Common myeloid progenitor, CD34-positive (primary cell): ENCODE measurements around the gene ACOX2.

ENCODE experiments used
- CTCF ChIA-PET: fragments of 350-600 bp; sonication (Branson Sonifier 250); formaldehyde crosslinking; loops from one replicate; lab custom pipeline; 2021; ENCODE audit warnings: antibody characterized with exemption; lab: Charles Lee
- POLR2A ChIA-PET: fragments of 350-600 bp; sonication (Branson Sonifier 250); formaldehyde crosslinking; loops from one replicate; lab custom pipeline; 2021; ENCODE audit warnings: antibody characterized with exemption; lab: Charles Lee
- DNase-seq, 3 donors: peaks; one replicate each; pipeline versions ENCODE4 v3.0.0 to v3.0.0-alpha.2; 2013
- H3K27ac ChIP-seq, 2 experiments: 1 replicate in 1 of 2; 2 replicates in 1 of 2; pipeline ENCODE4 v1.7.0; 2013; ENCODE audit warnings: inconsistent platforms in 2 of 2, low read length in 2 of 2, mild to moderate bottlenecking in 2 of 2, low read depth in 1 of 2, moderate library complexity in 1 of 2; ENCODE audit not compliant: severe bottlenecking in 2 of 2, insufficient read depth in 1 of 2, poor library complexity in 1 of 2
- H3K27me3 ChIP-seq, 5 experiments: replicated peaks in 2 of 5; 1 replicate in 3 of 5; 2 replicates in 2 of 5; pipeline versions ENCODE4 v1.6.1 to v1.7.0; 2013; ENCODE audit warnings: low read length in 4 of 5, mild to moderate bottlenecking in 2 of 5, moderate library complexity in 2 of 5, inconsistent platforms in 1 of 5; ENCODE audit not compliant: insufficient read depth in 5 of 5, control insufficient read depth in 4 of 5
- H3K36me3 ChIP-seq, 4 experiments: 1 replicate in 2 of 4; 2 replicates in 2 of 4; pipeline versions ENCODE4 v1.6.1 to v1.7.0; 2013; ENCODE audit warnings: low read length in 3 of 4, control low read depth in 1 of 4, mild to moderate bottlenecking in 1 of 4; ENCODE audit not compliant: control insufficient read depth in 4 of 4, insufficient read depth in 4 of 4
- H3K4me1 ChIP-seq, 4 experiments: 1 replicate in 3 of 4; 2 replicates in 1 of 4; pipeline versions ENCODE4 v1.6.1 to v1.7.1; 2013; ENCODE audit warnings: low read length in 3 of 4, mild to moderate bottlenecking in 3 of 4, control low read depth in 1 of 4, inconsistent platforms in 1 of 4, moderate library complexity in 1 of 4; ENCODE audit not compliant: control insufficient read depth in 4 of 4, insufficient read depth in 4 of 4; ENCODE audit errors: control extremely low read depth in 1 of 4
- H3K4me3 ChIP-seq, 7 experiments: 1 replicate in 4 of 7; 2 replicates in 3 of 7; pipeline versions ENCODE4 v1.5.1 to v1.7.0; 2013; ENCODE audit warnings: mild to moderate bottlenecking in 7 of 7, low read length in 6 of 7, moderate library complexity in 6 of 7, inconsistent platforms in 2 of 7, low read depth in 2 of 7, control low read depth in 1 of 7; ENCODE audit not compliant: insufficient read depth in 4 of 7, control insufficient read depth in 1 of 7; ENCODE audit errors: extremely low read depth in 1 of 7
- H3K9me3 ChIP-seq, 5 experiments: 1 replicate in 4 of 5; 2 replicates in 1 of 5; pipeline versions ENCODE4 v1.6.1 to v1.7.1; 2013; ENCODE audit warnings: low read length in 4 of 5, mild to moderate bottlenecking in 2 of 5, inconsistent platforms in 1 of 5, low read depth in 1 of 5, moderate library complexity in 1 of 5; ENCODE audit not compliant: control insufficient read depth in 4 of 5, insufficient read depth in 2 of 5; ENCODE audit errors: control extremely low read depth in 1 of 5
- whole genome bisulfite sequencing: methylation state at CpG from one replicate; pipeline ENCODE4 v1.1.5; 2013; ENCODE audit not compliant: insufficient coverage; 5-methylcytosine and 5-hydroxymethylcytosine counted together

ACOX2 gene

GRCh38 chr3:58508437-58508836 lies 28.6 kb downstream of the ACOX2 start:
- H3K27ac ChIP-seq: no peak overlapping the region
- ChIA-PET POLR2A (no interaction called here), CTCF (interaction anchor here (1.2 kb wide), 1 partner anchor 22 kb away, joined by 3 read pairs; no protein-coding TSS in a partner anchor)
- H3K27me3 ChIP-seq: no peaks in the 10 kb centered on the region
- 58% methylated on average over 3 of the region's 6 CpGs for WGBS
- no peak for DNase-seq
- H3K4me1 ChIP-seq: no peaks in the 10 kb centered on the region
- no peaks in the 10 kb centered on the region for H3K9me3 ChIP-seq
- no peak overlapping the region for H3K4me3 ChIP-seq
- peaks cover 0 to 18% (median 1%) of the 10 kb centered on the region in 4 experiments for H3K36me3 ChIP-seq

- no peak for DNase-seq
- CTCF ChIA-PET: interaction anchor here (1.1 to 1.8 kb wide), 4 partner anchors 21 to 106 kb away, joined by 3 to 5 read pairs (median 3); no protein-coding TSS in a partner anchor
- WGBS: 83% methylated on average over 1 of the region's 2 CpGs
These were observed 29.5 kb downstream of the ACOX2 start for GRCh38 chr3:58507356-58508078.

DNA sequence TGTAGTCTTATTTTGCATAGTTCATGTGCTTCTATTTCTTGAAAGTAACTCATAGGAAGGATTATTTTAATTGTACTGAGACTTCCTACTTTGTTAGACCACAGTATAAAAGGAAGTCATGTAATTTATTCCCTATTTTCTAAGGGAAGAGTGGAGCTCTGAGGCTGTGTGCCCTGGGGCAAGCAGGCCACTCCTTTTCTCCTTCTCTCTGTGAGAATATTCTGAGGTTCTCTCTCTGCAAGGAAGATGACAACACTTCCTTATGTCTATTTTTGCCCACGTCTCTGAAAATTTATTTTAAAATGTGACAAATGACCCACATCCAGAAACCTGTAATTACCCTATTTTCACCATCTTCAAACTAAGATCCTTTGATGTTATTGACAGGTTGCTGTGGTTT lies 34.1 kb downstream of the ACOX2 start:
- Histone ChIP-seq H3K4me1 (peaks cover 0 to 7% (median 5%) of the 10 kb centered on the region in 4 experiments), H3K27ac (peak overlapping the region in 1 of 2 experiments; percentile 33), H3K4me3 (no peak overlapping the region), H3K36me3 (peaks cover 5 to 20% (median 7%) of the 10 kb centered on the region in 4 experiments), H3K27me3 (no peaks in the 10 kb centered on the region), H3K9me3 (no peaks in the 10 kb centered on the region)
- DNase-seq: no peak
- no CpG with 5 or more reads among the region's 1 CpG for WGBS
- CTCF ChIA-PET: interaction anchor here (1.7 kb wide), 1 partner anchor 11 kb away, joined by 4 read pairs; the partner anchor contains the start of gene KCTD6
- POLR2A ChIA-PET: no interaction called here

More at GRCh38 chr3:58507356-58508078, 29.5 kb downstream of the ACOX2 start:
- Histone ChIP-seq H3K4me3 (no peak overlapping the region), H3K4me1 (peaks cover 0 to 6% (median 4%) of the 10 kb centered on the region in 4 experiments), H3K27me3 (no peaks in the 10 kb centered on the region), H3K36me3 (peaks cover 0 to 14% (median 1%) of the 10 kb centered on the region in 4 experiments), H3K27ac (no peak overlapping the region), H3K9me3 (no peaks in the 10 kb centered on the region)
- POLR2A ChIA-PET: no interaction called here

- ChIA-PET POLR2A (no interaction called here), CTCF (interaction anchor here (1.0 to 8.6 kb wide), 4 partner anchors 31 to 190 kb away, joined by 3 to 50 read pairs (median 4); partner anchors contain the start of genes HTD2, PXK and RPP14)
- H3K4me3 ChIP-seq: no peak overlapping the region
- WGBS: 83% methylated on average over 1 of the region's 1 CpG
- no peak for DNase-seq
- no peak overlapping the region for H3K27ac ChIP-seq
- no peaks in the 10 kb centered on the region for H3K27me3 ChIP-seq
- peaks cover 3 to 14% (median 8%) of the 10 kb centered on the region in 4 experiments for H3K36me3 ChIP-seq
- H3K4me1 ChIP-seq: peaks cover 6 to 15% (median 8%) of the 10 kb centered on the region in 4 experiments
- H3K9me3 ChIP-seq: no peaks in the 10 kb centered on the region
These were observed 39.9 kb downstream of the ACOX2 start for GRCh38 chr3:58497097-58497496.

- H3K4me1 ChIP-seq: peaks cover 6 to 18% (median 10%) of the 10 kb centered on the region in 4 experiments
- CTCF ChIA-PET: interaction anchor here (0.7 to 8.6 kb wide), 2 partner anchors 17 to 37 kb away, joined by 4 to 50 read pairs; no protein-coding TSS in a partner anchor
- H3K27ac ChIP-seq: no peak overlapping the region
- WGBS: 100% methylated on average over 4 of the region's 5 CpGs
- H3K4me3 ChIP-seq: no peak overlapping the region
- H3K9me3 ChIP-seq: no peaks in the 10 kb centered on the region
- DNase-seq: no peak
- no peaks in the 10 kb centered on the region for H3K27me3 ChIP-seq
- POLR2A ChIA-PET: no interaction called here
- peaks cover 3 to 12% (median 6%) of the 10 kb centered on the region in 4 experiments for H3K36me3 ChIP-seq
These were observed 40.7 kb downstream of the ACOX2 start for GRCh38 chr3:58496206-58496857.

DNA sequence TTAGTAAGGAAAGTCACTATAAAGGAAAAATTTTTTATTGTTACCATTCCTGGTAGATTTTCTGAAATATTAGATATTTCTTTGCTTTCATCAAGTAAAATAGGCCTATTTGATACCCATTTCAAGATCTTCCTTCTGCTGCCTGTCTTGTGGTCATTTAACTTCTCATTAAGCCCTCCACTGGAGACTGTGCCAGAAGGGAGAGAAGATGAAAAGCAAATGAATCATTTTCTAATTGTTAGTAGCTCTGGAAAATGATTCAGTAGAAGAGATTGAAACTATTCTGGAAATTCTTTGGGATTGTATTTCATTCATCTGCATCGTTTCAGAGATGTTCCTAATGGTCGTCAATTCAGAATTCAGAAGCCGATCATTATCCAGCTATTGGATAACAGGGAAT lies 41.9 kb downstream of the ACOX2 start:
- no peak for DNase-seq
- ChIA-PET CTCF (interaction anchor here (0.6 to 8.6 kb wide), 4 partner anchors 10 to 388 kb away, joined by 3 to 50 read pairs (median 3); no protein-coding TSS in a partner anchor), POLR2A (interaction anchor here (0.7 kb wide), 1 partner anchor 59 kb away, joined by 5 read pairs; no protein-coding TSS in a partner anchor)
- Histone ChIP-seq H3K4me3 (no peak overlapping the region), H3K27me3 (no peaks in the 10 kb centered on the region), H3K27ac (no peak overlapping the region), H3K36me3 (peaks cover 0 to 6% (median under 1%) of the 10 kb centered on the region in 4 experiments), H3K4me1 (peaks cover 6 to 22% (median 14%) of the 10 kb centered on the region in 4 experiments), H3K9me3 (no peaks in the 10 kb centered on the region)
- WGBS: 100% methylated on average over 2 of the region's 3 CpGs
